ENCODE measurements around the gene NELL2. TPM values are rescaled to one million over a fixed set of nuclear protein-coding genes. Genes with fewer than 3 reads are reported as not detected.

Gene NELL2
- total RNA-seq, 1 donor: 0.36 TPM

- no peak overlapping the region for H3K4me3 ChIP-seq (ENCODE audit: low read depth, low read length)
- peak; percentile 19 for DNase-seq (ENCODE audit: low read depth)
- TF ChIP-seq CTCF (IDR thresholded peaks at IDR 0.05; ENCODE audit: insufficient read depth, low read length): peak; percentile 15
These were observed 2.2 kb downstream of the NELL2 start for GRCh38 chr12:44873898-44874297.

DNA sequence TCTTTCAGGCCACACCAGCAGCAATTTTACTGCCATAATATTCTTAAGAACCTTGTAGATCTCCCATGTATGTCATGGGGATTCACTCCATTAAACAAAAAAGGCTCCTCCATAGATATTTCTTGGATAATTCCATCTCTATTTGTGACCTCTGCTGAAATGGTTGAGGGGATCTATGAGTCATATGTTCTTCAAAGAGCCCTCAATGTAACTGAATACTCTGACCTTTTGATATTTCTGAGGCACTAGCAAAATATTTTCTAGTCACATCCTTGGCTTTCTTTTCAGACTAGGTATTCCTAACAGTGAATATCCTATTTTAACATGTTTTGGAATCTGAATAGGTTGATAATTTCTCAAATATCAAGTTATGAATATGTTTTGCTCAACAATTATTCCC lies 6.6 kb downstream of the NELL2 start:
- no peak for TF ChIP-seq CTCF (IDR thresholded peaks at IDR 0.05; ENCODE audit: insufficient read depth, low read length)
- DNase-seq (ENCODE audit: low read depth): no peak

DNA sequence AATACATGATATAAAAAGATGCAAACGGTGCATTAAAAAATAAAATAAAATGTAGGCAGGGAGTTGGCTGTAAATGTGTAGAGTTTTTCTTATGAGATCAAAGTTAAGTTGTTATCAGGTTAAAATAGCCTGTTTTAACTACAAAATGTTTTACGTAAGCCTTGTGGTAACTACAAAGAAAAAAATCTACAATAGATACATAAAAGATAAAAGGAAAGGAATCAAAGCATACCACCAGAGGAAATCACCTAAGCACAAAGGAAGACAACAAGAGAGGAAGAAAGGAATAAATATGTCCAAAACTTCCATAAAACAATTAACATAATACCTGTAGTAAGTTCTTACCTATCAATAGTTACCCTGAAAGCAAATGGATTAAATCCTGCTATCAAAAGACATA lies 12.2 kb downstream of the NELL2 start:
- no peak for TF ChIP-seq CTCF (IDR thresholded peaks at IDR 0.05; ENCODE audit: insufficient read depth, low read length)

More for the DNA sequence above, 6.6 kb downstream of the NELL2 start:
- H3K4me3 ChIP-seq (ENCODE audit: low read depth, low read length): no peak overlapping the region

GRCh38 chr12:44859998-44860689 lies 16.0 kb downstream of the NELL2 start:
- no peak for DNase-seq (ENCODE audit: low read depth)
- H3K4me3 ChIP-seq (ENCODE audit: low read depth, low read length): no peak overlapping the region
- no peak for TF ChIP-seq CTCF (IDR thresholded peaks at IDR 0.05; ENCODE audit: insufficient read depth, low read length)

More for the DNA sequence above, 12.2 kb downstream of the NELL2 start:
- no peak for DNase-seq (ENCODE audit: low read depth)
- H3K4me3 ChIP-seq (ENCODE audit: low read depth, low read length): no peak overlapping the region

GRCh38 chr12:44858226-44858855 lies 17.8 kb downstream of the NELL2 start:
- no peak for TF ChIP-seq CTCF (IDR thresholded peaks at IDR 0.05; ENCODE audit: insufficient read depth, low read length)
- no peak overlapping the region for H3K4me3 ChIP-seq (ENCODE audit: low read depth, low read length)
- DNase-seq (ENCODE audit: low read depth): no peak

- DNase-seq (ENCODE audit: low read depth): no peak
- no peak for TF ChIP-seq CTCF (IDR thresholded peaks at IDR 0.05; ENCODE audit: insufficient read depth, low read length)
- no peak overlapping the region for H3K4me3 ChIP-seq (ENCODE audit: low read depth, low read length)
These were observed 23.6 kb downstream of the NELL2 start for GRCh38 chr12:44852483-44852882.
